ENCODE measurements around the gene ATF7. TPM values are rescaled to one million over a fixed set of nuclear protein-coding genes. Genes with fewer than 3 reads are reported as not detected.

Gene ATF7
- 22.5 TPM for total RNA-seq

GRCh38 chr12:53625946-53626701 lies at the start of gene ATF7:
Gene ATF7 (minus strand): TSS chr12:53626382. CDS start chr12:53601000, 25,382 bp downstream.

GRCh38 chr12:53506881-53507602 lies 119.1 kb downstream of the ATF7 start, which contains the start of gene NPFF:
Gene NPFF (minus strand): TSS chr12:53507484. CDS start chr12:53507474, 10 bp downstream.

GRCh38 chr12:53500776-53501614 lies 125.2 kb downstream of the ATF7 start, which contains the start of gene TARBP2:
Gene TARBP2 (plus strand): TSS chr12:53501283. CDS start chr12:53501409, 126 bp downstream.

GRCh38 chr12:53499266-53500141 lies 126.7 kb downstream of the ATF7 start, which contains the start of gene MAP3K12:
Gene MAP3K12 (minus strand): TSS chr12:53499458. CDS start chr12:53487391, 12,067 bp downstream.

Small RNA genes within 50 kb of the gene (small RNA-seq; reads per million reads assigned to genes)
- gene AC023509.3 (ENCODE audit: low replicate concordance), result not detected

Other genes with a start within 250 kb of the ATF7 start
- 67.6 TPM for gene SP1, start 246.2 kb downstream of the ATF7 start, total RNA-seq
- 0.47 TPM for gene AMHR2, start 202.5 kb downstream of the ATF7 start, total RNA-seq
- gene PRR13, start 184.6 kb downstream of the ATF7 start, total RNA-seq, result 44.8 TPM
- gene PCBP2, start 174.3 kb downstream of the ATF7 start, total RNA-seq, result 505 TPM
- 18.1 TPM for gene MAP3K12, start 126.9 kb downstream of the ATF7 start, total RNA-seq
- 32.9 TPM for gene TARBP2, start 125.1 kb downstream of the ATF7 start, total RNA-seq
- not detected for gene NPFF, start 118.9 kb downstream of the ATF7 start, total RNA-seq
- 324 TPM for gene ATP5MC2, start 49.7 kb upstream of the ATF7 start, total RNA-seq
- 119 TPM for gene CALCOCO1, start 101.1 kb upstream of the ATF7 start, total RNA-seq
- gene CISTR, start 125.6 kb upstream of the ATF7 start, total RNA-seq, result not detected